DOHH2 (cell line): Measurements from ENCODE around the gene KRT80.

Experiments
- H3F3A ChIP-seq: fragments of 200-600 bp; sonication (generic), shearing (Covaris generic); 2 replicates; pipeline ENCODE4 v1.6.0; 2016; ENCODE audit warnings: antibody characterized with exemption, mild to moderate bottlenecking; ENCODE audit not compliant: control insufficient read depth, insufficient read depth
- H3K27ac ChIP-seq: fragments of 200-600 bp; sonication (generic); 2 replicates; pipeline ENCODE4 v1.5.1; 2014; ENCODE audit warnings: low read depth, mild to moderate bottlenecking, low read length, moderate library complexity
- H3K27me3 ChIP-seq: fragments of 200-600 bp; sonication (generic); 2 replicates; pipeline ENCODE4 v1.6.1; 2014; ENCODE audit warnings: mild to moderate bottlenecking, low read length, mixed read lengths; ENCODE audit not compliant: control insufficient read depth
- H3K36me3 ChIP-seq: fragments of 200-600 bp; sonication (generic); 2 replicates; pipeline ENCODE4 v1.6.1; 2014; ENCODE audit warnings: mild to moderate bottlenecking, low read length, moderate library complexity, mixed read lengths; ENCODE audit not compliant: control insufficient read depth
- H3K4me1 ChIP-seq: fragments of 200-600 bp; sonication (generic); 2 replicates; pipeline ENCODE4 v1.6.1; 2014; ENCODE audit warnings: mild to moderate bottlenecking, low read length, mixed read lengths; ENCODE audit not compliant: control insufficient read depth
- H3K4me2 ChIP-seq: fragments of 200-600 bp; sonication (generic); 2 replicates; pipeline ENCODE4 v1.6.0; 2014; ENCODE audit warnings: mild to moderate bottlenecking, low read length, moderate library complexity
- H3K4me3 ChIP-seq: fragments of 200-600 bp; sonication (generic); 2 replicates; pipeline ENCODE4 v1.5.1; 2014; ENCODE audit warnings: mild to moderate bottlenecking, low read length, mixed read lengths
- H3K79me2 ChIP-seq: fragments of 200-600 bp; sonication (generic); 2 replicates; pipeline ENCODE4 v1.6.1; 2014; ENCODE audit warnings: mild to moderate bottlenecking, low read length, mixed read lengths; ENCODE audit not compliant: control insufficient read depth
- H3K9me2 ChIP-seq: fragments of 200-600 bp; sonication (generic); replicated peaks from 2 replicates; pipeline ENCODE4 v1.6.1; 2014; ENCODE audit warnings: mild to moderate bottlenecking, low read length, mixed read lengths; ENCODE audit not compliant: control insufficient read depth
- H3K9me3 ChIP-seq: fragments of 200-600 bp; sonication (generic); 2 replicates; pipeline ENCODE4 v1.6.1; 2014; ENCODE audit warnings: antibody characterized with exemption, low read length, mixed read lengths; ENCODE audit not compliant: control insufficient read depth, insufficient read depth
- H4K20me1 ChIP-seq: fragments of 200-600 bp; sonication (generic); 2 replicates; pipeline ENCODE4 v1.6.0; 2014; ENCODE audit warnings: low read depth, mild to moderate bottlenecking, antibody characterized with exemption, low read length, moderate library complexity; ENCODE audit not compliant: control insufficient read depth, insufficient read depth
- CTCF ChIP-seq: fragments of 200-600 bp; sonication (generic); IDR thresholded peaks from one replicate; pipeline ENCODE4 v1.5.1; 2014; ENCODE audit warnings: antibody characterized with exemption, mild to moderate bottlenecking, low read depth, low read length; ENCODE audit not compliant: poor library complexity, severe bottlenecking
- EZH2phosphoT487 ChIP-seq: fragments of 200-600 bp; sonication (generic); IDR thresholded peaks from 2 replicates; pipeline ENCODE4 v1.6.1; 2017; ENCODE audit warnings: borderline replicate concordance, mild to moderate bottlenecking, antibody characterized with exemption, low read length, moderate library complexity, mixed read lengths

Gene KRT80

GRCh38 chr12:52169886-52170285 is 21.9 kb downstream of the KRT80 start:
- no peaks in the 10 kb centered on the region for H3F3A ChIP-seq
- H3K27ac ChIP-seq, result no peak overlapping the region
- no peaks in the 10 kb centered on the region for H3K79me2 ChIP-seq
- no peaks in the 10 kb centered on the region for H3K4me1 ChIP-seq
- no peak overlapping the region for H3K4me3 ChIP-seq
- no peaks in the 10 kb centered on the region for H3K9me2 ChIP-seq
- no peaks in the 10 kb centered on the region for H4K20me1 ChIP-seq
- TF ChIP-seq EZH2phosphoT487 (no peak), CTCF (no peak)
- H3K9me3 ChIP-seq, result no peaks in the 10 kb centered on the region
- H3K4me2 ChIP-seq, result no peak overlapping the region
- H3K36me3 ChIP-seq, result no peaks in the 10 kb centered on the region
- peaks cover 13% of the 10 kb centered on the region for H3K27me3 ChIP-seq

DNA sequence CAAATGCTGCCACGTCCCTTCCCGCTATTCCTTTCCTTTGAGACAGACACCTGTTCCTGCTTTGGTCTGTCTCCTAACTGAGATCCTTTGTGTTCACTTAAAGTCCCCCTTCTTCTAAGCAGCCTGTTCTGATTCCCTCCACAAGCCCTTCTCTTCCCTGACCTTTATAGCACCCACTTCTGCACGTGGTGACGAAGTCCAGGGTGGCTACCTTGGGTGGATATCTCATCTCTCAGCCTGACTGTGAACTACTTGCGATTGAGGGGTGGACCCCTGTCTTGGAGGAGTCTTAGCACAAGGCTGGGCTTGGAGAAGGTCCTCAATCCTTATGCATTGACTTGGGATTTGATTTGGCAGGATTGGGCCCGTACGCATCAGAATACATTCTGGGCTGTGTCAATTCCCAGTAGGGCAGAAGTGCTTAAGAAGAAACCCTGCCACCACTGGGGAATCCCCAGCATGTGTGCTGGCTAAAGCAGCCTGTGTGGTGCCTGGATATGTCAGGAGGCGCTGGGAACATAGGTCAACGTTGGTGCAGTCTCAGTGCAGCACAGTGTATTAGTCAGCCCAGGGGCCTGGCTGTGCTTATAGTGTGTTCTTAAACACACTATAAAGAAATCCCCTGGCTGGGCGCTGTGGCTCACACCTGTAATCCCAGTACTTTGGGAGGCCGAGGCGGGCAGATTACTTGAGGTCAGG is 23.6 kb downstream of the KRT80 start:
- Histone ChIP-seq H3K4me1 (no peaks in the 10 kb centered on the region), H3K27me3 (peaks cover 13% of the 10 kb centered on the region), H3K4me2 (no peak overlapping the region), H3K27ac (no peak overlapping the region), H3F3A (no peaks in the 10 kb centered on the region), H3K4me3 (no peak overlapping the region), H3K9me3 (no peaks in the 10 kb centered on the region), H3K79me2 (no peaks in the 10 kb centered on the region), H3K9me2 (no peaks in the 10 kb centered on the region), H3K36me3 (no peaks in the 10 kb centered on the region), H4K20me1 (no peaks in the 10 kb centered on the region)
- TF ChIP-seq CTCF, result no peak
- no peak for TF ChIP-seq EZH2phosphoT487

DNA sequence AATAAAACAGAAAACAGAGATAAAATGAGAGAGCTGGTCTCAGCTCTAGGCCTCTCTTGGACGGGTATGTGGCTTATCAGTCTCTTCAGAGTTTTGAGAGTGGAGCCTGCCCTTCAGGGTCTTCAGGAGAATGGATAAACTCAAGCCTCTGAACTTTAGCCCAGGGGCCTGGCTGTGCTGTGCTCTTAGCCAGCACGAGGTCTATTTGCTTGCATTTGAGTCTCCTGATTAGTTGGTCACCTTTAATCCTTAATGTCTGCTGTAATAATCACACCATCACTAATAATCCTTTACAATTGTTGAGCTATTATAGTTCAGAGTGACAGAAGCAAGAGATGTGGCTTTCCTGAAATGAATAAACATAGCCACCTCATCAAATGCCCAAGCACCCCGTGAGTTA is 24.3 kb downstream of the KRT80 start:
- no peaks in the 10 kb centered on the region for H3K9me2 ChIP-seq
- no peaks in the 10 kb centered on the region for H4K20me1 ChIP-seq
- H3K4me2 ChIP-seq, result no peak overlapping the region
- no peaks in the 10 kb centered on the region for H3K36me3 ChIP-seq
- H3F3A ChIP-seq, result no peaks in the 10 kb centered on the region
- no peak for TF ChIP-seq CTCF
- no peaks in the 10 kb centered on the region for H3K9me3 ChIP-seq
- H3K4me1 ChIP-seq, result no peaks in the 10 kb centered on the region
- no peak overlapping the region for H3K27ac ChIP-seq
- peaks cover 13% of the 10 kb centered on the region for H3K27me3 ChIP-seq
- H3K4me3 ChIP-seq, result no peak overlapping the region
- H3K79me2 ChIP-seq, result no peaks in the 10 kb centered on the region
